Muscle of back (tissue), 11 donors: Measurements from ENCODE around the gene CDH15. TPM values are rescaled to one million over a fixed set of nuclear protein-coding genes. Genes with fewer than 3 reads are reported as not detected.

ENCODE experiments used
- DNase-seq, 3 donors: peaks; one replicate each; pipeline versions ENCODE4 v3.0.0 to v3.0.0-alpha.2; 2013
- polyA plus RNA-seq, 10 donors: library from polyadenylated mRNA; unstranded; fragments of 120-200 nt; gene quantifications; one replicate each; pipeline ENCODE4 v1.2.1, GENCODE V29; 2013; ENCODE audit not compliant: insufficient read length in 10 of 10

CDH15 gene
- polyA plus RNA-seq, 10 donors, result 108 to 185 (median 151) TPM

GRCh38 chr16:89170346-89171215 is 967 bp upstream of the CDH15 start:
- DNase-seq, result no peak

GRCh38 chr16:89172171-89172527 is 601 bp downstream of the CDH15 start:
- no peak for DNase-seq

- peak in 1 of 3 donors; percentile 64 for DNase-seq
Observed at GRCh38 chr16:89172528-89173173, 1.1 kb downstream of the CDH15 start.

- no peak for DNase-seq
Observed at GRCh38 chr16:89173174-89173921, 1.8 kb downstream of the CDH15 start.

- peak in 1 of 3 donors; percentile 63 for DNase-seq
Observed at GRCh38 chr16:89174055-89174827, 2.7 kb downstream of the CDH15 start.

- no peak for DNase-seq
Observed at GRCh38 chr16:89174877-89175276, 3.3 kb downstream of the CDH15 start.

- no peak for DNase-seq
Observed at GRCh38 chr16:89175280-89176146, 4.0 kb downstream of the CDH15 start.

- no peak for DNase-seq
Observed at GRCh38 chr16:89176147-89176690, 4.7 kb downstream of the CDH15 start.

GRCh38 chr16:89176717-89177116 is 5.2 kb downstream of the CDH15 start:
- DNase-seq, result no peak

GRCh38 chr16:89177501-89177900 is 6.0 kb downstream of the CDH15 start:
- DNase-seq, result no peak

GRCh38 chr16:89178453-89179147 is 7.1 kb downstream of the CDH15 start:
- DNase-seq, result no peak

- no peak for DNase-seq
Observed at GRCh38 chr16:89179148-89179484, 7.6 kb downstream of the CDH15 start.

- DNase-seq, result no peak
Observed at GRCh38 chr16:89179656-89180315, 8.2 kb downstream of the CDH15 start.

GRCh38 chr16:89183463-89183862 is 11.9 kb downstream of the CDH15 start:
- DNase-seq, result no peak

- DNase-seq, result no peak
Observed at GRCh38 chr16:89183975-89184676, 12.6 kb downstream of the CDH15 start.

- no peak for DNase-seq
Observed at GRCh38 chr16:89184677-89184932, 13.1 kb downstream of the CDH15 start.

GRCh38 chr16:89184933-89185794 is 13.6 kb downstream of the CDH15 start:
- peak in 1 of 3 donors; percentile 52 for DNase-seq
